ENCODE measurements around the gene SGMS2.

The SGMS2 gene

GRCh38 chr4:107931775-107932321 lies 107.1 kb downstream of the SGMS2 start:
- no peak for DNase-seq (ENCODE audit: low read depth)
- TF ChIP-seq CTCF (IDR thresholded peaks at IDR 0.05; ENCODE audit: low read length, missing control alignments): no peak
- peak overlapping the region; percentile 71 for H3K4me3 ChIP-seq (replicated peaks; ENCODE audit: low read depth, low read length)

- H3K4me3 ChIP-seq (replicated peaks; ENCODE audit: low read depth, low read length): no peak overlapping the region
- no peak for TF ChIP-seq CTCF (IDR thresholded peaks at IDR 0.05; ENCODE audit: low read length, missing control alignments)
- no peak for DNase-seq (ENCODE audit: low read depth)
These were observed 110.5 kb downstream of the SGMS2 start for GRCh38 chr4:107935246-107935645.

- TF ChIP-seq CTCF (IDR thresholded peaks at IDR 0.05; ENCODE audit: low read length, missing control alignments): no peak
- no peak overlapping the region for H3K4me3 ChIP-seq (replicated peaks; ENCODE audit: low read depth, low read length)
- no peak for DNase-seq (ENCODE audit: low read depth)
These were observed 112.3 kb downstream of the SGMS2 start for GRCh38 chr4:107937040-107937439.

- no peak for TF ChIP-seq CTCF (IDR thresholded peaks at IDR 0.05; ENCODE audit: low read length, missing control alignments)
- no peak for DNase-seq (ENCODE audit: low read depth)
These were observed 114.6 kb downstream of the SGMS2 start for GRCh38 chr4:107939307-107939706.

GRCh38 chr4:107945809-107946208 lies 121.1 kb downstream of the SGMS2 start:
- no peak for TF ChIP-seq CTCF (IDR thresholded peaks at IDR 0.05; ENCODE audit: low read length, missing control alignments)
- DNase-seq (ENCODE audit: low read depth): no peak

More at GRCh38 chr4:107939307-107939706, 114.6 kb downstream of the SGMS2 start:
- no peak overlapping the region for H3K4me3 ChIP-seq (replicated peaks; ENCODE audit: low read depth, low read length)

GRCh38 chr4:107950746-107951540 lies 126.2 kb downstream of the SGMS2 start:
- no peak overlapping the region for H3K4me3 ChIP-seq (replicated peaks; ENCODE audit: low read depth, low read length)
- no peak for TF ChIP-seq CTCF (IDR thresholded peaks at IDR 0.05; ENCODE audit: low read length, missing control alignments)
- no peak for DNase-seq (ENCODE audit: low read depth)

More at GRCh38 chr4:107945809-107946208, 121.1 kb downstream of the SGMS2 start:
- H3K4me3 ChIP-seq (replicated peaks; ENCODE audit: low read depth, low read length): no peak overlapping the region

All from fibroblast of pulmonary artery (primary cell).